HG03280 (cell line): ENCODE data around the gene USH2A.
A peak's percentile ranks its signal among the peaks of the same experiment; 100 is the strongest.

Source experiments
- ATAC-seq: cut with Tn5 transposase; IDR thresholded peaks from one replicate; pipeline ENCODE4 v1.9.1; 2021; ENCODE audit warnings: mild to moderate bottlenecking, moderate library complexity; ENCODE audit not compliant: unreplicated experiment

The USH2A gene

GRCh38 chr1:215744419-215744818 is 678.8 kb downstream of the USH2A start:
- no peak for ATAC-seq

- ATAC-seq, result no peak
Measured at GRCh38 chr1:215739025-215739424, 684.2 kb downstream of the USH2A start.

- ATAC-seq, result no peak
Measured at GRCh38 chr1:215731699-215732098, 691.5 kb downstream of the USH2A start.

GRCh38 chr1:215730600-215730999 is 692.6 kb downstream of the USH2A start:
- ATAC-seq, result no peak

GRCh38 chr1:215728169-215728568 is 695.1 kb downstream of the USH2A start:
- ATAC-seq, result no peak

GRCh38 chr1:215720126-215720525 is 703.1 kb downstream of the USH2A start:
- no peak for ATAC-seq

GRCh38 chr1:215719552-215719951 is 703.7 kb downstream of the USH2A start:
- ATAC-seq, result no peak

GRCh38 chr1:215718575-215719287 is 704.5 kb downstream of the USH2A start:
- ATAC-seq, result no peak

- ATAC-seq, result no peak
Measured at GRCh38 chr1:215717677-215718426, 705.4 kb downstream of the USH2A start.

GRCh38 chr1:215710899-215711225 is 712.4 kb downstream of the USH2A start:
- no peak for ATAC-seq

GRCh38 chr1:215710036-215710898 is 713.0 kb downstream of the USH2A start:
- ATAC-seq, result peak; percentile 85

- ATAC-seq, result no peak
Measured at GRCh38 chr1:215704089-215704860, 719.0 kb downstream of the USH2A start.

GRCh38 chr1:215682232-215682631 is 741.0 kb downstream of the USH2A start:
- ATAC-seq, result no peak

GRCh38 chr1:215681041-215681440 is 742.2 kb downstream of the USH2A start:
- ATAC-seq, result no peak

- ATAC-seq, result no peak
Measured at GRCh38 chr1:215679231-215679630, 744.0 kb downstream of the USH2A start.

GRCh38 chr1:215677112-215677511 is 746.1 kb downstream of the USH2A start:
- ATAC-seq, result no peak

GRCh38 chr1:215673943-215674342 is 749.3 kb downstream of the USH2A start:
- no peak for ATAC-seq

- ATAC-seq, result no peak
Measured at GRCh38 chr1:215672482-215672881, 750.8 kb downstream of the USH2A start.

GRCh38 chr1:215669806-215670491 is 753.3 kb downstream of the USH2A start:
- no peak for ATAC-seq

- ATAC-seq, result no peak
Measured at GRCh38 chr1:215667761-215668160, 755.5 kb downstream of the USH2A start.
